Caco-2 (cell line): Measurements from ENCODE around the gene KCNE5. TPM values are rescaled to one million over a fixed set of nuclear protein-coding genes. Genes with fewer than 3 reads are reported as not detected.
"Not testable (repeated sequence)": the region's sequence is repeated elsewhere in the genome, so short reads cannot be mapped to it uniquely, and the experiment has no call there.

Experiments
- BruUV-seq: library from RNA; stranded (reverse); fragments of 400-500 nt; replicated peaks from 2 replicates; lab custom pipeline; 2021; lab: Mats Ljungman, UMichigan
- CTCF ChIA-PET: fragments of 300-600 bp; sonication (Branson Sonifier 250); formaldehyde crosslinking; loops from one replicate; lab custom pipeline; 2022; ENCODE audit warnings: antibody characterized with exemption; lab: Charles Lee
- POLR2A ChIA-PET: fragments of 300-600 bp; sonication (Branson Sonifier 250); formaldehyde crosslinking; loops from one replicate; lab custom pipeline; 2022; ENCODE audit warnings: antibody characterized with exemption; lab: Charles Lee
- DNase-seq, 2 experiments: peaks; one replicate each; pipeline versions ENCODE4 v3.0.0 to v3.0.0-alpha.2; 2020 to 2022
- H3K27me3 ChIP-seq: replicated peaks from 2 replicates; pipeline ENCODE4 v1.6.0; 2011; ENCODE audit warnings: low read length; ENCODE audit not compliant: control insufficient read depth, insufficient read depth
- H3K36me3 ChIP-seq: 2 replicates; pipeline ENCODE4 v1.5.1; 2011; ENCODE audit warnings: low read length; ENCODE audit not compliant: control insufficient read depth, insufficient read depth
- H3K4me1 ChIP-seq: fragments of 250-450 bp; sonication (Bioruptor Pico); 2 replicates; pipeline ENCODE4 v1.5.1; 2020; ENCODE audit warnings: mild to moderate bottlenecking
- H3K4me3 ChIP-seq: 2 replicates; pipeline ENCODE4 v1.5.1; 2011; ENCODE audit warnings: low read depth, mild to moderate bottlenecking, control low read depth, low read length
- H3K9me3 ChIP-seq: fragments of 250-450 bp; sonication (Bioruptor Pico); 2 replicates; pipeline ENCODE4 v1.5.1; 2020; ENCODE audit warnings: mild to moderate bottlenecking, moderate library complexity
- H3K27ac Mint-ChIP-seq: one replicate; pipeline ENCODE4 v1.8.0; 2022; ENCODE audit warnings: mixed read lengths; ENCODE audit not compliant: unreplicated experiment
- H3K27me3 Mint-ChIP-seq: one replicate; pipeline ENCODE4 v1.8.0; 2022; ENCODE audit warnings: mixed read lengths; ENCODE audit not compliant: insufficient read depth, unreplicated experiment
- H3K36me3 Mint-ChIP-seq: one replicate; pipeline ENCODE4 v1.8.0; 2022; ENCODE audit warnings: mild to moderate bottlenecking, mixed read lengths; ENCODE audit not compliant: insufficient read depth, unreplicated experiment
- H3K4me1 Mint-ChIP-seq: one replicate; pipeline ENCODE4 v1.8.0; 2022; ENCODE audit warnings: low read depth, mixed read lengths; ENCODE audit not compliant: unreplicated experiment
- H3K4me3 Mint-ChIP-seq: one replicate; pipeline ENCODE4 v1.8.0; 2022; ENCODE audit warnings: mild to moderate bottlenecking, moderate library complexity, mixed read lengths; ENCODE audit not compliant: unreplicated experiment
- H3K9me3 Mint-ChIP-seq: one replicate; pipeline ENCODE4 v1.8.0; 2022; ENCODE audit warnings: mixed read lengths; ENCODE audit not compliant: unreplicated experiment
- intact Hi-C: fragments of 100-400 bp; cut with micrococcal nuclease; formaldehyde crosslinking; loops from one replicate; pipeline ENCODE4 v1.10.0; 2022; ENCODE audit not compliant: unreplicated experiment
- total RNA-seq: library from RNA; stranded (reverse); gene quantifications from 2 replicates; pipeline ENCODE4 v1.2.3, GENCODE V29; 2022
- TF ChIP-seq, protein P1 (sequence below), 2 experiments: fragments of 200-600 bp in 1 of 2; IDR thresholded peaks; 1 replicate in 1 of 2; 2 replicates in 1 of 2; pipeline versions ENCODE4 v1.5.1 to v1.8.0; 2011 to 2022; ENCODE audit warnings: antibody characterized with exemption in 1 of 2, control low read depth in 1 of 2, inconsistent platforms in 1 of 2, low read depth in 1 of 2, low read length in 1 of 2, mild to moderate bottlenecking in 1 of 2, moderate library complexity in 1 of 2; ENCODE audit not compliant: insufficient read depth in 1 of 2, severe bottlenecking in 1 of 2, unreplicated experiment in 1 of 2

Gene KCNE5
- total RNA-seq, 1 experiment from 2014 or later = 0.20 TPM

DNA sequence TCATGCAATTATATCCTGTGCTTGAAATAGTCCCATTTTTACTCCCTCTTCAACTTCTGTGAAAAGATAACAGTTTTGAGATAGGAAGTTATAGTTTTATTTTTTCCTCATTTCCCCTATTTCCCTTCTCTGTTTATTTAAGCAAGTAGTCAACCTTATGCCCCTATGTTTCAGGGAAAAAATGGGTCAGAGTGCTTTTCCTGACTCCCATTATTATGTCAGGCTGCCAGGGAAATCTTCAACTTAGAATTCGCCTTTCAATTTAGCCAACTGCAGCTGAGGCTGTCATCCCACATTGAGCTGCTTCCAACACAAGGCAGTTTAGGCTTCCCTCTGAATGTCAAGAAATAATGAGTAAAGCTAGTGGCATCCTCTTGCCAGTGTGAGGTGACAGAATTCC lies 46.1 kb downstream of the KCNE5 start:
- CTCF ChIA-PET = no interaction called here

DNA sequence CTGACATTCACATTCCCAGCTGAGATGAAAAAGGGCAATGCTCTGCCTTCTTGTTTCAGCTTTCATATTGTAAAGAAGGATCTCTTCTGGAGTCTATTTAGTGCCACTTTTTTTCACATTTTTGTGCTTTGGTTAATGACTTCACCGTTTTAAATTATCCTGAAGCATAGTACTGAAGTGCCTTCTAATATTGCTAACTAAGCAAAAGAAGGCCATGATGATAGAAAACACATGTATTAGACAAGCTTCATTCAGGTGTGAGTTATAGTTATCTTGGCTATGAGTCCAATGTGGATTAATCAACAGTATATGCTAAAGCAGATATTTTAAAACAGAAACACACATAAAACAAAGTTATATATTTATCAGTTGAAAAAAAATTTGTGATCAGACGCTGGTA lies 47.9 kb downstream of the KCNE5 start:
- Histone ChIP-seq H3K27me3 (no peaks in the 10 kb centered on the region), H3K4me3 (no peak overlapping the region), H3K36me3 (no peaks in the 10 kb centered on the region), H3K4me1 (no peaks in the 10 kb centered on the region), H3K9me3 (no peaks in the 10 kb centered on the region)
- Mint-ChIP-seq H3K27ac (no peak overlapping the region), H3K36me3 (peaks cover 14% of the 10 kb centered on the region), H3K9me3 (peaks cover 13% of the 10 kb centered on the region), H3K4me3 (no peak overlapping the region), H3K4me1 (peaks cover 13% of the 10 kb centered on the region), H3K27me3 (no peaks in the 10 kb centered on the region)
- intact Hi-C loops = no loop called here
- no TSS peak for BruUV-seq
- POLR2A ChIA-PET = no interaction called here
- no peak for DNase-seq
- CTCF ChIA-PET = no interaction called here
- TF ChIP-seq, protein P1, sequence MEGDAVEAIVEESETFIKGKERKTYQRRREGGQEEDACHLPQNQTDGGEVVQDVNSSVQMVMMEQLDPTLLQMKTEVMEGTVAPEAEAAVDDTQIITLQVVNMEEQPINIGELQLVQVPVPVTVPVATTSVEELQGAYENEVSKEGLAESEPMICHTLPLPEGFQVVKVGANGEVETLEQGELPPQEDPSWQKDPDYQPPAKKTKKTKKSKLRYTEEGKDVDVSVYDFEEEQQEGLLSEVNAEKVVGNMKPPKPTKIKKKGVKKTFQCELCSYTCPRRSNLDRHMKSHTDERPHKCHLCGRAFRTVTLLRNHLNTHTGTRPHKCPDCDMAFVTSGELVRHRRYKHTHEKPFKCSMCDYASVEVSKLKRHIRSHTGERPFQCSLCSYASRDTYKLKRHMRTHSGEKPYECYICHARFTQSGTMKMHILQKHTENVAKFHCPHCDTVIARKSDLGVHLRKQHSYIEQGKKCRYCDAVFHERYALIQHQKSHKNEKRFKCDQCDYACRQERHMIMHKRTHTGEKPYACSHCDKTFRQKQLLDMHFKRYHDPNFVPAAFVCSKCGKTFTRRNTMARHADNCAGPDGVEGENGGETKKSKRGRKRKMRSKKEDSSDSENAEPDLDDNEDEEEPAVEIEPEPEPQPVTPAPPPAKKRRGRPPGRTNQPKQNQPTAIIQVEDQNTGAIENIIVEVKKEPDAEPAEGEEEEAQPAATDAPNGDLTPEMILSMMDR (IDR thresholded peaks at IDR 0.05; ENCODE audit: insufficient read depth in 1 of 2, low read depth in 1 of 2, low read length in 1 of 2, severe bottlenecking in 1 of 2, unreplicated experiment in 1 of 2) = no peak

More for the DNA sequence above, 46.1 kb downstream of the KCNE5 start:
- peaks cover 13% of the 10 kb centered on the region for H3K9me3 Mint-ChIP-seq
- H3K4me1 Mint-ChIP-seq = no peaks in the 10 kb centered on the region
- H3K36me3 ChIP-seq = no peaks in the 10 kb centered on the region
- no peak overlapping the region for H3K4me3 ChIP-seq
- POLR2A ChIA-PET = no interaction called here
- no peaks in the 10 kb centered on the region for H3K27me3 Mint-ChIP-seq
- H3K36me3 Mint-ChIP-seq = peaks cover 6% of the 10 kb centered on the region
- TF ChIP-seq, protein P1 (IDR thresholded peaks at IDR 0.05; ENCODE audit: insufficient read depth in 1 of 2, low read depth in 1 of 2, low read length in 1 of 2, severe bottlenecking in 1 of 2, unreplicated experiment in 1 of 2) = no peak
- no peaks in the 10 kb centered on the region for H3K27me3 ChIP-seq
- no peak for DNase-seq
- H3K9me3 ChIP-seq = no peaks in the 10 kb centered on the region
- intact Hi-C loops = no loop called here
- H3K4me1 ChIP-seq = no peaks in the 10 kb centered on the region
- H3K27ac Mint-ChIP-seq = no peak overlapping the region
- BruUV-seq = no TSS peak
- H3K4me3 Mint-ChIP-seq = no peak overlapping the region

DNA sequence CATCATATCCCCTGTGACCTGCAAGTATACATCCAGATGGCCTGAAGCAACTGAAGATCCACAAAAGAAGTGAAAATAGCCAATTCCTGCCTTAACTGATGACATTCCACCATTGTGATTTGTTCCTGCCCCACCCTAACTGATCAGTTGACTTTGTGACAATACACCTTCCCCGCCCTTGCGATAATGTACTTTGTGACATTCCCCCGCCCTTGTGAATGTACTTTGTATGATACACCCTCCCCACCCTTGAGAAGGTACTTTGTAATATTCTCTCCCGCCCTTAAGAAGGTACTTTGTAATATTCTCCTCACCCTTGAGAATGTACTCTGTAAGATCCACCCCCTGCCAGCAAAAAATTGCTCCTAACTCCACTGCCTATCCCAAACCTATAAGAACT lies 48.9 kb downstream of the KCNE5 start:
- H3K4me1 ChIP-seq, POLR2A ChIA-PET, H3K36me3 ChIP-seq, H3K27me3 ChIP-seq, H3K9me3 ChIP-seq, CTCF ChIA-PET, H3K27me3 Mint-ChIP-seq, DNase-seq, intact Hi-C loops, H3K27ac Mint-ChIP-seq, H3K4me3 ChIP-seq, BruUV-seq, H3K4me3 Mint-ChIP-seq: not testable (repeated sequence)
- H3K9me3 Mint-ChIP-seq = peaks cover 13% of the 10 kb centered on the region
- peaks cover 13% of the 10 kb centered on the region for H3K4me1 Mint-ChIP-seq
- peaks cover 14% of the 10 kb centered on the region for H3K36me3 Mint-ChIP-seq

Other genes starting within 250 kb of the KCNE5 start
- gene GUCY2F, start 143.1 kb downstream of the KCNE5 start, total RNA-seq = not detected in 2 replicates
- 9.7 and 9.8 TPM in 2 replicates for gene NXT2, start 88.3 kb downstream of the KCNE5 start, total RNA-seq
- gene ACSL4, start 108.1 kb upstream of the KCNE5 start, total RNA-seq = 36.3 and 38.3 TPM in 2 replicates